ENCODE measurements around the gene ABCC9. TPM values are rescaled to one million over a fixed set of nuclear protein-coding genes. Genes with fewer than 3 reads are reported as not detected.

Gene ABCC9
- total RNA-seq, 1 donor from 2014 or later, result not detected

DNA sequence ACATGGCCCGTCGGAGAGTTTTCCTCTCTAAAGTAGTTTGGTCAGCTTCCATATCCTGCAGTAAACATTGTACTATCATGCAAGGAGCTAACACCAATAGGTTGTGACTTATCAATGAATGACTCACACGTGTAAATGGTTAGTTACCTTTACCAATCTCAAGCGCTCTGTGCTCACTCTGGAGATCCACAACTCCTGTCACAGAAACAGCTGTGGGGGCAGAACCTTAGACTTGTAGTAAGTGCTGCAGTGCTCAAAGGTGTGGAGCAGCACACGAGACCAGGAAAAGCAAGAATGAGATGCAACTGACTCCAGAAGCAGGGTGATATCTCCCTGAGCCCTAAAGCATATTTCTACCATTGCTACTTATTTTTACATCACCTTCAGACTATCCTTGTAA is 93.0 kb downstream of the ABCC9 start:
- no peak overlapping the region for H3K4me3 Mint-ChIP-seq
- no peaks in the 10 kb centered on the region for H3K9me3 Mint-ChIP-seq
- H3K27me3 Mint-ChIP-seq (ENCODE audit: insufficient read depth), result peaks cover 2% of the 10 kb centered on the region
- no peak for DNase-seq (ENCODE audit: low spot score)
- intact Hi-C loops (cut with micrococcal nuclease), result no loop called here
- no peaks in the 10 kb centered on the region for H3K4me1 Mint-ChIP-seq (ENCODE audit: low read depth)
- no peak overlapping the region for H3K27ac Mint-ChIP-seq
- no peaks in the 10 kb centered on the region for H3K36me3 Mint-ChIP-seq (ENCODE audit: low read depth)

DNA sequence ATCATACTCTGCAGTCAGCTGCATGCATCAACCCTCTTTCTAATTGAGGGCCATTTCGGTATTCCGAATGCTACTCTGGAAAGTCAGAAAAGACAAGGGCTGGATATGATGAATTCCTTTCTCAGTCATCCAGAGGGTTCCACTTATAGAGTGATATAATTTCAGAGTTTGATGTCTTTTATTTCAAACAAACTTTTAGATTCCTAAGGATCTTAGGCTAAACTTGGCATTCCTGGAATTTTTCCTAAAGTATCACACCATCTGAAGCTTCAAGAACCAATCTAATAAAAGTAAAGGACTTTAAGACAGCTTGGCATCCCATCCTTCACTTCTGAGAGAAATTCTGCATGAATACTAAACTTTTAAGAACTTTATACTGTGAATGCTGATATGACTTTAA is 97.4 kb downstream of the ABCC9 start:
- intact Hi-C loops (cut with micrococcal nuclease), result no loop called here
- H3K27me3 Mint-ChIP-seq (ENCODE audit: insufficient read depth), result no peaks in the 10 kb centered on the region
- H3K9me3 Mint-ChIP-seq, result no peaks in the 10 kb centered on the region
- H3K36me3 Mint-ChIP-seq (ENCODE audit: low read depth), result no peaks in the 10 kb centered on the region
- DNase-seq (ENCODE audit: low spot score), result no peak
- H3K4me1 Mint-ChIP-seq (ENCODE audit: low read depth), result no peaks in the 10 kb centered on the region
- H3K27ac Mint-ChIP-seq, result no peak overlapping the region
- no peak overlapping the region for H3K4me3 Mint-ChIP-seq

GRCh38 chr12:21839776-21840175 is 101.5 kb downstream of the ABCC9 start:
- Mint-ChIP-seq H3K27me3 (ENCODE audit: insufficient read depth) (no peaks in the 10 kb centered on the region), H3K36me3 (ENCODE audit: low read depth) (no peaks in the 10 kb centered on the region), H3K9me3 (no peaks in the 10 kb centered on the region), H3K4me3 (no peak overlapping the region), H3K4me1 (ENCODE audit: low read depth) (no peaks in the 10 kb centered on the region), H3K27ac (no peak overlapping the region)
- intact Hi-C loops (cut with micrococcal nuclease), result no loop called here
- DNase-seq (ENCODE audit: low spot score), result no peak

DNA sequence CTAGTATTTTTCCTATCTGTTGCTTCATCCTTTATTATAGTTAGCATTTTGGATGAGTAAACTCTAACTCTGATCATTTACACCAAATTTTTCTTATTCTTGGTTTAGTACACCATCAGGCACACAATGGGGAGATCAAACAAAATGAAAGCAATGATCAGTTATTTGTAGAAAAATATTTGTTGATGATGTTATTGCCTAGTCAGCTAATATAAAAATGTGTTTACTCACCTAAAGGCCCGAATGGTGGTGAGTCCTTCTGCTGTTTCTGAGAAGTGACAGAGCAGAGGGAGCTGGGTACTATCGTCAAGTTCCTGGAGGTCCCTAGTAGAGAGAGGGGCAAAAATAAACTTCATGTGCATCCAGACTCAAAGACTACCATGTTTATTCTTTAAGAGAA is 103.4 kb downstream of the ABCC9 start:
- no peaks in the 10 kb centered on the region for H3K9me3 Mint-ChIP-seq
- no peak overlapping the region for H3K4me3 Mint-ChIP-seq
- no peaks in the 10 kb centered on the region for H3K36me3 Mint-ChIP-seq (ENCODE audit: low read depth)
- no peaks in the 10 kb centered on the region for H3K27me3 Mint-ChIP-seq (ENCODE audit: insufficient read depth)
- DNase-seq (ENCODE audit: low spot score), result no peak
- intact Hi-C loops (cut with micrococcal nuclease), result no loop called here
- no peaks in the 10 kb centered on the region for H3K4me1 Mint-ChIP-seq (ENCODE audit: low read depth)
- H3K27ac Mint-ChIP-seq, result no peak overlapping the region

GRCh38 chr12:21831791-21832344 is 109.4 kb downstream of the ABCC9 start:
- Mint-ChIP-seq H3K4me1 (ENCODE audit: low read depth) (no peaks in the 10 kb centered on the region), H3K36me3 (ENCODE audit: low read depth) (no peaks in the 10 kb centered on the region), H3K27ac (no peak overlapping the region), H3K27me3 (ENCODE audit: insufficient read depth) (no peaks in the 10 kb centered on the region), H3K9me3 (no peaks in the 10 kb centered on the region), H3K4me3 (no peak overlapping the region)
- intact Hi-C loops (cut with micrococcal nuclease), result no loop called here
- no peak for DNase-seq (ENCODE audit: low spot score)

GRCh38 chr12:21828779-21829178 is 112.4 kb downstream of the ABCC9 start:
- H3K4me3 Mint-ChIP-seq, result no peak overlapping the region

GRCh38 chr12:21828136-21828775 is 113.0 kb downstream of the ABCC9 start:
- intact Hi-C loops (cut with micrococcal nuclease), result no loop called here
- Mint-ChIP-seq H3K4me3 (no peak overlapping the region), H3K9me3 (no peaks in the 10 kb centered on the region), H3K27me3 (ENCODE audit: insufficient read depth) (peaks cover 2% of the 10 kb centered on the region), H3K4me1 (ENCODE audit: low read depth) (no peaks in the 10 kb centered on the region), H3K36me3 (ENCODE audit: low read depth) (no peaks in the 10 kb centered on the region), H3K27ac (no peak overlapping the region)
- DNase-seq (ENCODE audit: low spot score), result no peak

More at GRCh38 chr12:21828779-21829178, 112.4 kb downstream of the ABCC9 start:
- Mint-ChIP-seq H3K27me3 (ENCODE audit: insufficient read depth) (peaks cover 1% of the 10 kb centered on the region), H3K4me1 (ENCODE audit: low read depth) (no peaks in the 10 kb centered on the region), H3K27ac (no peak overlapping the region), H3K9me3 (no peaks in the 10 kb centered on the region), H3K36me3 (ENCODE audit: low read depth) (no peaks in the 10 kb centered on the region)
- no peak for DNase-seq (ENCODE audit: low spot score)
- intact Hi-C loops (cut with micrococcal nuclease), result no loop called here

DNA sequence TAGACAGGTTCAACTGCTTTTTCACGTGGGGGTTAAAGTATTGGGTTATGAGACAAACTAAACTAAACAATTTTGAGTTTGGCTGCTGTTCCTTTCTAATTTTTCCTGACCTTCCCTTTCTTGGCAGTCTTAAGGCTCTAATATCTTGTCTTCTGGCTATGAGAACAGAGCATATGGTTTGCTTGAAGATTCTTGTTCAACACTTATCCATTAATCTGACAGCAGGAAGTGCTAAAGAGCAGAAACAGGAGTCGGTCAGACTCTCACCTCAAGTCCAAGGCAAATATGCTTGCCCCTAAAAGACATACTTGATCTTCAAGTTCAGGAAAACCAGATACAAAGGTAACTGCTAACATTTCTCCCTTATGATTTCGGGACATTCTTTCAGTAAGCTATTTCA is 114.1 kb downstream of the ABCC9 start:
- no peak overlapping the region for H3K27ac Mint-ChIP-seq
- no peaks in the 10 kb centered on the region for H3K9me3 Mint-ChIP-seq
- no peaks in the 10 kb centered on the region for H3K36me3 Mint-ChIP-seq (ENCODE audit: low read depth)
- DNase-seq (ENCODE audit: low spot score), result no peak
- H3K4me3 Mint-ChIP-seq, result no peak overlapping the region
- no peaks in the 10 kb centered on the region for H3K4me1 Mint-ChIP-seq (ENCODE audit: low read depth)
- H3K27me3 Mint-ChIP-seq (ENCODE audit: insufficient read depth), result peaks cover 2% of the 10 kb centered on the region
- intact Hi-C loops (cut with micrococcal nuclease), result no loop called here

DNA sequence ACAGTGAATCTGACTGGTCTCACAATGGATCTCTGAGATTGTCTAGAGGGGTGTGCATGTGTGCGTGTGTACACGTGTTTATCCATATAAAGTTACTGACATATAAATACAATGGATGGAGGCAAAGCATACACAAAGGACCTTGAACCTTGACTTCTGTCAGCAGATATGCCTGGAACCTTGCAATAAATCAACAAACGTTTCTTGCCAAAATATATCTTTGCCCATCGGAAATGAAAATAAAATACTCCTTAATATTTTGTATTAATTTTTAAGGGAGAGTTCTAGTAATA is 114.7 kb downstream of the ABCC9 start:
- Mint-ChIP-seq H3K4me3 (no peak overlapping the region), H3K4me1 (ENCODE audit: low read depth) (no peaks in the 10 kb centered on the region)
- no peak for DNase-seq (ENCODE audit: low spot score)

DNA sequence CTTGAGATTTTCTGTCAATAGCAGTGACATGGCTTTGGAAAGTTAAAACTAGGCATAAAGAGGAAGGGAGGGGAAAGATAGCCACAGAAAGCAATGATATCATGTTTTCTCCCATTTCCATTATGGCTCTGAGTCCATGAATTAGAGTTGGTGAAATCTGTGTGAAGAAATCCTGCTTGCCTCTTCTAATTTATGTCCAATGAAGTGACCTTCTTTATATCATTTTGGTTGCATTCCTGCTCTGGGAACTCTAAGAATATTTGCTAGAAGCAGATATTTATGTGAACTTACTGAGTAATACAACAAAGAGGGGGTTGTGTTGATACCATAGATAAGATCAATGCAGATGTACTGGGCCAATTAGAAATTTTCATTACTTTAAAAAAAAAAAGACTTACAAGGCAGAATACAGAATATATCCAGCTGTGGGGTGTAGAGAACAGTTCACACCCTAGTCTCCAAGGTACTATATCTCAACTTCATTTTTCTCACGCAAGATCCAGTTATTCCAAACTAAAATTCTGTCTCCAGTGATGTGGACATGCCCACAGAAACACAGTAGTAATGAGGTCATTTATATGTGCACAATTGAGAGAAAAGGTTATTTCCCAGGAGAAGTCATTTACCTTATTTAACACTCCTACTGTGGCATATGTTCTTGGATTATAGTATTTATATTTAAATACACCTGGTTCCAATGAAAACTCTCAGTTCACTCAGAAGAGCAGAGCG is 115.2 kb downstream of the ABCC9 start:
- H3K4me3 Mint-ChIP-seq, result no peak overlapping the region
- DNase-seq (ENCODE audit: low spot score), result no peak
- no peaks in the 10 kb centered on the region for H3K36me3 Mint-ChIP-seq (ENCODE audit: low read depth)
- intact Hi-C loops (cut with micrococcal nuclease), result no loop called here
- H3K27ac Mint-ChIP-seq, result no peak overlapping the region
- H3K9me3 Mint-ChIP-seq, result no peaks in the 10 kb centered on the region
- no peaks in the 10 kb centered on the region for H3K4me1 Mint-ChIP-seq (ENCODE audit: low read depth)
- peaks cover 2% of the 10 kb centered on the region for H3K27me3 Mint-ChIP-seq (ENCODE audit: insufficient read depth)

More for the DNA sequence above, 114.7 kb downstream of the ABCC9 start:
- Mint-ChIP-seq H3K27ac (no peak overlapping the region), H3K36me3 (ENCODE audit: low read depth) (no peaks in the 10 kb centered on the region), H3K27me3 (ENCODE audit: insufficient read depth) (peaks cover 2% of the 10 kb centered on the region), H3K9me3 (no peaks in the 10 kb centered on the region)
- intact Hi-C loops (cut with micrococcal nuclease), result no loop called here

GRCh38 chr12:21823581-21823980 is 117.6 kb downstream of the ABCC9 start:
- H3K27me3 Mint-ChIP-seq (ENCODE audit: insufficient read depth), result peaks cover 2% of the 10 kb centered on the region
- no peaks in the 10 kb centered on the region for H3K9me3 Mint-ChIP-seq
- H3K4me3 Mint-ChIP-seq, result no peak overlapping the region
- no peak overlapping the region for H3K27ac Mint-ChIP-seq
- no peaks in the 10 kb centered on the region for H3K4me1 Mint-ChIP-seq (ENCODE audit: low read depth)
- H3K36me3 Mint-ChIP-seq (ENCODE audit: low read depth), result no peaks in the 10 kb centered on the region
- no peak for DNase-seq (ENCODE audit: low spot score)
- intact Hi-C loops (cut with micrococcal nuclease), result no loop called here

GRCh38 chr12:21819678-21820077 is 121.5 kb downstream of the ABCC9 start:
- H3K36me3 Mint-ChIP-seq (ENCODE audit: low read depth), result no peaks in the 10 kb centered on the region
- no peak overlapping the region for H3K27ac Mint-ChIP-seq
- H3K27me3 Mint-ChIP-seq (ENCODE audit: insufficient read depth), result peaks cover 2% of the 10 kb centered on the region
- no peaks in the 10 kb centered on the region for H3K9me3 Mint-ChIP-seq
- intact Hi-C loops (cut with micrococcal nuclease), result no loop called here
- no peaks in the 10 kb centered on the region for H3K4me1 Mint-ChIP-seq (ENCODE audit: low read depth)
- DNase-seq (ENCODE audit: low spot score), result no peak
- H3K4me3 Mint-ChIP-seq, result no peak overlapping the region

DNA sequence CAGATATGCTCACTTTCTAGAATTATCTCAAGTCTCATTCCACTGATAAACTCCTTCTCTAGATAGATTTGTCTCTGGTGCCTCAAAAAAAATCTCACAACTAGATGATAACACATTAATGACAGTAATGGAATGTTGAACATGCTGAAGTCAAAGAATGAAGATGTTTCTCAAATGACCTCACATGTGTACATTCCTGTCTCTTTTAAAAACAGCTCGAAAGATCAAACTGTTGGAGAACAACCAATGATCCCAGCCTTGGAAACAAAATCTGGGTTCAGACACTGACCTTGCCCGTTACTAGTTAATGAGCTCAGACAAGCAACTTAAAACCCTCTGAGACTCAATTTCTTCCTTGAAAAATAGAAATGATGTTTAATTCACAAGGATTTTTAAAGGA is 122.0 kb downstream of the ABCC9 start:
- H3K36me3 Mint-ChIP-seq (ENCODE audit: low read depth), result no peaks in the 10 kb centered on the region
- peaks cover 2% of the 10 kb centered on the region for H3K27me3 Mint-ChIP-seq (ENCODE audit: insufficient read depth)
- H3K27ac Mint-ChIP-seq, result no peak overlapping the region
- intact Hi-C loops (cut with micrococcal nuclease), result no loop called here
- no peaks in the 10 kb centered on the region for H3K9me3 Mint-ChIP-seq
- no peak overlapping the region for H3K4me3 Mint-ChIP-seq
- no peaks in the 10 kb centered on the region for H3K4me1 Mint-ChIP-seq (ENCODE audit: low read depth)
- DNase-seq (ENCODE audit: low spot score), result no peak

Measured in activated T-helper 1 cell treated with anti-CD3 and anti-CD28 coated beads, Interleukin-12 subunit alpha, Interleukin-12 subunit beta, Interleukin-2, Interleukin-4 antibody, amounts not matched to agents 30 ng/mL and 10 ng/mL and 1 ng/mL, durations not matched to agents 14 hours and 24 hours and 36 hours (primary cell).